HEK293T (cell line): ENCODE data around the gene ELF5.

Source experiments
- CTCF ChIA-PET: fragments of 350-600 bp; formaldehyde crosslinking; extraction: SDS; loops from one replicate; lab custom pipeline; 2021; ENCODE audit warnings: antibody characterized with exemption, inconsistent platforms; lab: Yijun Ruan, JAX
- POLR2A ChIA-PET: fragments of 350-600 bp; formaldehyde crosslinking; extraction: SDS; loops from one replicate; lab custom pipeline; 2020; ENCODE audit warnings: antibody characterized with exemption, inconsistent platforms; lab: Yijun Ruan, JAX
- DNase-seq: peaks from one replicate; pipeline ENCODE4 v3.0.0; 2012; ENCODE audit warnings: mixed read lengths; ENCODE audit errors: extremely low spot score
- ARNT ChIP-seq: fragments of 450-650 bp; IDR thresholded peaks from 2 replicates; pipeline ENCODE4 v1.6.1; 2017; ENCODE audit warnings: mild to moderate bottlenecking
- BHLHE40 ChIP-seq: fragments of 450-650 bp; IDR thresholded peaks from 2 replicates; pipeline ENCODE4 v1.6.1; 2016; ENCODE audit warnings: mild to moderate bottlenecking, moderate library complexity, borderline replicate concordance
- CTBP1 ChIP-seq: fragments of 450-650 bp; IDR thresholded peaks from 2 replicates; pipeline ENCODE4 v1.6.1; 2016; ENCODE audit warnings: borderline replicate concordance
- ELF4 ChIP-seq: fragments of 450-650 bp; IDR thresholded peaks from 2 replicates; pipeline ENCODE4 v1.6.1; 2017; ENCODE audit warnings: antibody characterized with exemption
- FOXA1 ChIP-seq: fragments of 450-650 bp; IDR thresholded peaks from 2 replicates; pipeline ENCODE4 v1.6.1; 2016; ENCODE audit warnings: mild to moderate bottlenecking
- FOXK2 ChIP-seq: fragments of 450-650 bp; IDR thresholded peaks from 2 replicates; pipeline ENCODE4 v1.6.1; 2016; ENCODE audit warnings: mild to moderate bottlenecking
- FOXM1 ChIP-seq: fragments of 450-650 bp; IDR thresholded peaks from 2 replicates; pipeline ENCODE4 v1.6.1; 2017; ENCODE audit warnings: mild to moderate bottlenecking, borderline replicate concordance
- HDGF ChIP-seq: fragments of 450-650 bp; IDR thresholded peaks from 2 replicates; pipeline ENCODE4 v1.6.1; 2017; ENCODE audit warnings: antibody characterized with exemption, borderline replicate concordance
- L3MBTL2 ChIP-seq: fragments of 450-650 bp; conservative IDR thresholded peaks from 2 replicates; pipeline ENCODE4 v1.6.1; 2016; ENCODE audit warnings: mild to moderate bottlenecking
- LEF1 ChIP-seq: fragments of 450-650 bp; IDR thresholded peaks from 2 replicates; pipeline ENCODE4 v1.6.1; 2017; ENCODE audit warnings: mild to moderate bottlenecking, borderline replicate concordance
- NFRKB ChIP-seq: fragments of 450-650 bp; IDR thresholded peaks from 2 replicates; pipeline ENCODE4 v1.6.1; 2016; ENCODE audit warnings: mild to moderate bottlenecking, moderate library complexity
- PKNOX1 ChIP-seq: fragments of 450-650 bp; IDR thresholded peaks from 2 replicates; pipeline ENCODE4 v1.6.1; 2016
- SP1 ChIP-seq: fragments of 450-650 bp; IDR thresholded peaks from 2 replicates; pipeline ENCODE4 v1.6.1; 2017
- SUZ12 ChIP-seq: fragments of 450-650 bp; IDR thresholded peaks from 2 replicates; pipeline ENCODE4 v1.6.1; 2016; ENCODE audit warnings: mild to moderate bottlenecking
- TARDBP ChIP-seq: fragments of 450-650 bp; IDR thresholded peaks from 2 replicates; pipeline ENCODE4 v1.6.1; 2016
- ZNF384 ChIP-seq: fragments of 450-650 bp; IDR thresholded peaks from 2 replicates; pipeline ENCODE4 v1.6.1; 2016

The ELF5 gene

GRCh38 chr11:34481307-34481706 is 32.3 kb downstream of the ELF5 start:
- DNase-seq = no peak
- TF ChIP-seq BHLHE40 = no peak
- POLR2A ChIA-PET = no interaction called here
- CTCF ChIA-PET = interaction anchor here (1.5 kb wide), 1 partner anchor 11 kb away, joined by 4 read pairs; no protein-coding TSS in a partner anchor

- TF ChIP-seq ARNT = no peak
- TF ChIP-seq FOXM1 = no peak
- TF ChIP-seq SP1 = no peak
- no peak for TF ChIP-seq L3MBTL2
- TF ChIP-seq BHLHE40 = no peak
- CTCF ChIA-PET = interaction anchor here (0.6 to 0.7 kb wide), 4 partner anchors 12 to 458 kb away, joined by 3 to 4 read pairs (median 4); partner anchors contain the start of gene ELF5
- POLR2A ChIA-PET = no interaction called here
- DNase-seq = no peak
Measured at GRCh38 chr11:34480314-34480713, 33.3 kb downstream of the ELF5 start.

DNA sequence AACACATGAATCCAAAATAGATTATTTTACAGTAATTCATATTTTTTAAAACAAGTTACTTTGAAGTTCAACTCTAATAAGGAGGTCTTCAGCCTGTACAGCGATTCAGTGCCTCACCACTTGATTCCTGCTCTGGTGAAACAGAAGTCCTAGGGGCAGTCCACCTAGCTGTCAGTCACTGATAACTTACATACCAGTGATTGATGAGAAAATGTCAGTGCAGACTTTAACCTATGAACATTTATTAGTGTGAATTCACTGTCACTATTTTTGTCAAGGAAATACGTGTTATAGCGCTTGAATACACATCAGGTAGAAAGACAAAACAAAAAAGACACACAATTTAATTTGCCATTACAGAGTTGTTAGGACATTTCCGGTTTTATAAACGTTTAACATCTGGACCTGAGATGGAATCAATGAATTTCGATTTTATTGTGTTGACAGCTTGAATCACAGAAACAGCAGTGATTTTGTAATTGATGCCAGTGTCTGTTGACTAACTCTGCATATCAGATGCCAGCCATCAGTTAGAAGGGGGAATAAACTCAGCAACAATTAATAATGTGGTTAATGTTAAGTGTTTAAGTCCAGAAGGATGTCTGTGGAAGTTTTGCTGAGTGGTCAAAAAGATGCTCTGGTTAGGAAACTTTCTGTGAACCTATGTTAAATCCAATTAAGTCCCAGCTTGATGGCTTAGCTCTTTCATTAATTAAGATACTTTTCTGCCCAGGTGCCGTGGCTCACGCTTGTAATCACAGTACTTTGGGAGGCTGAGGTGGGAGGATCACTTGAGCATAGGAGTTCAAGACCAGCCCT is 34.5 kb downstream of the ELF5 start:
- ChIA-PET POLR2A (no interaction called here), CTCF (no interaction called here)
- TF ChIP-seq PKNOX1 = peak; percentile 63
- no peak for TF ChIP-seq TARDBP
- TF ChIP-seq CTBP1 = no peak
- no peak for TF ChIP-seq BHLHE40
- no peak for TF ChIP-seq HDGF
- no peak for DNase-seq

GRCh38 chr11:34476849-34477248 is 36.7 kb downstream of the ELF5 start:
- ChIA-PET POLR2A (no interaction called here), CTCF (interaction anchor here (0.9 kb wide), 1 partner anchor 16 kb away, joined by 4 read pairs; no protein-coding TSS in a partner anchor)
- no peak for DNase-seq
- no peak for TF ChIP-seq ARNT

DNA sequence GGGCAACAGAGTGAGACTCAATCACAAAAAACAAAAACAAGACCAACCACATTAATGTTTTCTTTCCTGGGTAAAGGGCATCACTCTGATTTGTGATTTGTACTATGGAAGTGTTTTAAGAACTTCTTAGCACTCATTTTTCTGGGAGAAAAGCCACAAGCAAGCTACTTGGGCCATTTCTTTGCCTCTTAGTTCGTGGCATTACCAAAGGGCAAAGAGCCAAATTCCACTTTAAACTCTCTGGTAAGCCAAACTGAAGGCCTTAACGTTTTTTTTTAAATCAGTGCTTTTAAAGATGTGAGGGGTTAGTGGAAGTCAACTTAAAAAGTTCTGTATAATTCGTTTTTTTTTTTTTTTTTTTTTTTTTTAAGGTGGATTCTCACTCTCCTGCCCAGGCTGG is 37.9 kb downstream of the ELF5 start:
- DNase-seq = no peak
- TF ChIP-seq ELF4 = no peak
- no peak for TF ChIP-seq BHLHE40
- TF ChIP-seq SUZ12 = no peak
- TF ChIP-seq SP1 = no peak
- no peak for TF ChIP-seq L3MBTL2
- TF ChIP-seq FOXA1 = no peak
- TF ChIP-seq PKNOX1 = no peak
- TF ChIP-seq FOXM1 = no peak
- no peak for TF ChIP-seq FOXK2
- TF ChIP-seq HDGF = no peak
- no peak for TF ChIP-seq TARDBP
- TF ChIP-seq CTBP1 = no peak
- TF ChIP-seq ARNT = no peak
- no peak for TF ChIP-seq NFRKB
- no peak for TF ChIP-seq ZNF384
- TF ChIP-seq LEF1 = no peak
- ChIA-PET CTCF (no interaction called here), POLR2A (no interaction called here)

DNA sequence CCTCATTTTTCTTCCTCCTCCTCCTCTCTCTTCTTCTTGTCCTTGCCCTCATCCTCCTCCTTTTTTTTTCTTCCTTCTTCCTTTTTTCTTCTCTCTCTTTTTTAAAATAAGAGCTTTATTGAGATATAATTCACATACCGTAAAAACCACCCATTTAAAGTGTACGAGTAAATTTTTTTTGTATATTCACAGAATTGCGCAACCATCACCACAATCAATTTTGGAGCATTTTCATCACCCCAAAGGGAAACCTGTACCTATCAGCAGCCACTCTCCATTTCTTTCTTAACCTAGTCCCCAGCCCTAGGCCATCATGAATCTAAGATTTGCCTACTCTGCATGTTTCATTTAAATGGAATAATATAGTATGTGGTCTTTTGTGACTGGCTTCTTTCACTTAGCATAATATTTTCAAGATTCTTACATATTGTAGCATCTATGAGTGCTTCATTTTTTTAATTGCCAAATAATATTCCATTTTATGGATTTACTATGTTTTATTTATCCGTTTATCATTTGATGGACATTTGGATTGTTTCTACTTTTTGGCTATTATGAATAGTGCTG is 39.9 kb downstream of the ELF5 start:
- CTCF ChIA-PET = interaction anchor here (0.9 kb wide), 1 partner anchor 108 kb away, joined by 3 read pairs; no protein-coding TSS in a partner anchor
- TF ChIP-seq SP1 (no peak), BHLHE40 (no peak), LEF1 (no peak), TARDBP (no peak), HDGF (no peak), FOXM1 (no peak), SUZ12 (no peak), FOXA1 (no peak), FOXK2 (no peak)
- DNase-seq = no peak
- POLR2A ChIA-PET = no interaction called here

DNA sequence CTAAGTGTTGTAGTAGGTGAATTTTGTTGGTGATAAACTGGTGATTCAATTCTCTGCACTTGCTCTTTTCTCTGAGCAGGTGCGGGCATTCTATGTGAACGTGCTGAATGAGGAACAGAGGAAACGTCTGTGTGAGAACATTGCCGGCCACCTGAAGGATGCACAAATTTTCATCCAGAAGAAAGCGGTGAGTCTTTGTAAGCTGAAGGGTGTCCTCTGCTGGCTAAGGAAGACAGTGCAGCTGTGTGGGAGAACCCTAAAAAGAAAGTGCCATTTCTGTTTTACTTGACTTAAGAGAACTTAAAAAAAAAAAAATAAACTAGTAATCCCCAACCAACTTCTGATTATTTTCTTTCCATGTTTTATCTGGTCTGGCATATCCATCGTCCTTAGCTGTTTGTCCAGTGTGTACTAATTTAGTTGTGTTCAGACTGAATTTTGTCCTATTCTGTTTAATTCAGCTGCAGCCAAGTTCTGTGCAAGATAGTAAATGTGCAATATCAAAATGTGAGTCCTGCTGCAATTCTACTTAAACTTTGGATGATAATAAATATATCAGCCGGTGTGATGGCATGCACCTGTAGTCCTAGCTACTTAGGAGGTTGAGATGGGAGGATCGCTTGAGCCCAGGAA is 45.3 kb downstream of the ELF5 start:
- CTCF ChIA-PET = interaction anchor here (0.6 to 1.5 kb wide), 8 partner anchors 12 to 294 kb away, joined by 3 to 8 read pairs (median 4); no protein-coding TSS in a partner anchor
- POLR2A ChIA-PET = interaction anchor here (1.4 kb wide), 1 partner anchor 97 kb away, joined by 3 read pairs; no protein-coding TSS in a partner anchor
- no peak for TF ChIP-seq LEF1
- TF ChIP-seq SP1 = no peak
- TF ChIP-seq FOXM1 = no peak
- TF ChIP-seq SUZ12 = no peak
- no peak for TF ChIP-seq FOXK2
- DNase-seq = peak; percentile 53
